WTC11 (cell line): Measurements from ENCODE around the gene GUCA2A. TPM values are rescaled to one million over a fixed set of nuclear protein-coding genes. Genes with fewer than 3 reads are reported as not detected.

Experiments used
- ATAC-seq: fragments of 200-7000 bp; cut with Tn5 transposase; 2 replicates; pipeline ENCODE4 v1.10.0; 2021; ENCODE audit warnings: mild to moderate bottlenecking, moderate library complexity
- CTCF ChIA-PET: fragments of 300-600 bp; sonication (Branson Sonifier 250); formaldehyde crosslinking; loops from one replicate; lab custom pipeline; 2021; ENCODE audit warnings: antibody characterized with exemption; lab: Charles Lee
- POLR2A ChIA-PET: fragments of 350-600 bp; sonication (Branson Sonifier 250); formaldehyde crosslinking; loops from one replicate; lab custom pipeline; 2021; ENCODE audit warnings: antibody characterized with exemption; lab: Charles Lee
- DNase-seq: peaks from one replicate; pipeline ENCODE4 v3.0.0; 2021; ENCODE audit warnings: low spot score
- H3K27ac Mint-ChIP-seq: 2 replicates; pipeline ENCODE4 v1.8.0; 2021; ENCODE audit warnings: mixed read lengths
- H3K27me3 Mint-ChIP-seq: 2 replicates; pipeline ENCODE4 v1.8.0; 2021; ENCODE audit warnings: low read depth, mild to moderate bottlenecking, moderate library complexity, mixed read lengths
- H3K36me3 Mint-ChIP-seq: 2 replicates; pipeline ENCODE4 v1.8.0; 2021; ENCODE audit warnings: mixed read lengths
- H3K4me1 Mint-ChIP-seq: 2 replicates; pipeline ENCODE4 v1.8.0; 2022; ENCODE audit warnings: mixed read lengths
- H3K4me3 Mint-ChIP-seq: 2 replicates; pipeline ENCODE4 v1.8.0; 2021; ENCODE audit warnings: mild to moderate bottlenecking, moderate library complexity, mixed read lengths
- H3K9me3 Mint-ChIP-seq: 2 replicates; pipeline ENCODE4 v1.8.0; 2021; ENCODE audit warnings: mixed read lengths
- CBFB ChIP-seq: sonication (generic); formaldehyde crosslinking; IDR thresholded peaks from 2 replicates; pipeline ENCODE4 v1.8.1; 2022; ENCODE audit warnings: mild to moderate bottlenecking, low read depth, missing genetic modification reagents
- EMX1 ChIP-seq: fragments of 250-450 bp; sonication (Bioruptor Pico); IDR thresholded peaks from 2 replicates; pipeline ENCODE4 v1.8.0; 2021; ENCODE audit warnings: mild to moderate bottlenecking
- GRHL2 ChIP-seq: fragments of 250-450 bp; sonication (Bioruptor Pico); IDR thresholded peaks from 2 replicates; pipeline ENCODE4 v1.8.0; 2022; ENCODE audit warnings: mild to moderate bottlenecking, moderate library complexity; ENCODE audit not compliant: insufficient replicate concordance, severe bottlenecking
- HMGA2 ChIP-seq: fragments of 250-450 bp; sonication (Bioruptor Pico); IDR thresholded peaks from 2 replicates; pipeline ENCODE4 v1.4.0; 2021; ENCODE audit warnings: mild to moderate bottlenecking, moderate library complexity
- JUN ChIP-seq: sonication (generic); formaldehyde crosslinking; IDR thresholded peaks from 2 replicates; pipeline ENCODE4 v1.8.0; 2023; ENCODE audit warnings: mild to moderate bottlenecking, missing genetic modification reagents
- NFE2L1 ChIP-seq: sonication (generic); formaldehyde crosslinking; IDR thresholded peaks from 2 replicates; pipeline ENCODE4 v1.8.1; 2023; ENCODE audit warnings: missing genetic modification reagents
- NFYB ChIP-seq: sonication (generic); formaldehyde crosslinking; conservative IDR thresholded peaks from 2 replicates; pipeline ENCODE4 v1.8.0; 2022; ENCODE audit warnings: low read depth, missing genetic modification reagents
- NR2C2 ChIP-seq: sonication (generic); formaldehyde crosslinking; IDR thresholded peaks from 2 replicates; pipeline ENCODE4 v1.8.0; 2022; ENCODE audit warnings: mild to moderate bottlenecking, missing genetic modification reagents
- OVOL2 ChIP-seq: fragments of 250-450 bp; sonication (Bioruptor Pico); IDR thresholded peaks from 2 replicates; pipeline ENCODE4 v1.9.0; 2021; ENCODE audit warnings: mild to moderate bottlenecking, borderline replicate concordance
- SMAD3 ChIP-seq: sonication (generic); formaldehyde crosslinking; IDR thresholded peaks from 2 replicates; pipeline ENCODE4 v1.8.0; 2022; ENCODE audit warnings: missing genetic modification reagents, mild to moderate bottlenecking, borderline replicate concordance
- TEAD1 ChIP-seq: sonication (generic); formaldehyde crosslinking; IDR thresholded peaks from 2 replicates; pipeline ENCODE4 v1.8.0; 2022; ENCODE audit warnings: mild to moderate bottlenecking, missing genetic modification reagents
- ZNF416 ChIP-seq: fragments of 250-450 bp; sonication (Bioruptor Pico); IDR thresholded peaks from 2 replicates; pipeline ENCODE4 v1.9.0; 2021; ENCODE audit warnings: mild to moderate bottlenecking, inconsistent platforms
- ZNF423 ChIP-seq: fragments of 250-450 bp; sonication (Bioruptor Pico); IDR thresholded peaks from 2 replicates; pipeline ENCODE4 v2.1.2; 2022; ENCODE audit warnings: mild to moderate bottlenecking, moderate library complexity
- ZNF671 ChIP-seq: fragments of 250-450 bp; sonication (Bioruptor Pico); IDR thresholded peaks from 2 replicates; pipeline ENCODE4 v1.8.0; 2021; ENCODE audit warnings: mild to moderate bottlenecking
- total RNA-seq: library from RNA; stranded (reverse); gene quantifications from 3 replicates; pipeline ENCODE4 v1.2.3, GENCODE V29; 2021
- TF ChIP-seq, protein P1 (sequence below): sonication (generic); formaldehyde crosslinking; IDR thresholded peaks from 2 replicates; pipeline ENCODE4 v1.8.0; 2022; ENCODE audit warnings: missing genetic modification reagents
- TF ChIP-seq, protein P2 (sequence below): sonication (generic); formaldehyde crosslinking; IDR thresholded peaks from 2 replicates; pipeline ENCODE4 v1.8.1; 2022; ENCODE audit warnings: mild to moderate bottlenecking, moderate library complexity, missing genetic modification reagents
- TF ChIP-seq, protein P3 (sequence below): fragments of 250-450 bp; sonication (Bioruptor Pico); IDR thresholded peaks from 2 replicates; pipeline ENCODE4 v1.9.0; 2021; ENCODE audit warnings: mild to moderate bottlenecking
- TF ChIP-seq, protein P4 (sequence below): sonication (generic); formaldehyde crosslinking; IDR thresholded peaks from 2 replicates; pipeline ENCODE4 v1.8.0; 2023; ENCODE audit warnings: missing genetic modification reagents, mild to moderate bottlenecking, borderline replicate concordance

GUCA2A gene
- total RNA-seq, 1 experiment from 2014 or later: not detected

DNA sequence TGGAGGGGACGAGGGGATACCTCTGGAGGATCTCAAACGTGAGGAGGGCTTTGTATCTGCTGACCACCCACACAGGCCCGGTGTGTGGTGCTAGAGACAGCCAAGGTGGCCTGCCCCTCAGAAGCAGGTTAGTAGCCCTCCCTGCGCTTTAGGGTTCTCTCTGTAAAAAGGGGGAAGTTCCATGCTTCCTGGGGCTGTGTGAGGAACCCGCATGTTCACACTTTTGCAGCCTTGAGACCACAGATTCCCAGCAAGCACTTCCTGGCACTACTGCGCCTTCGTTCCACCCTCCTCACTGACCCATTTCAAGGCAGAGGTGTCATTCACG is 19.2 kb downstream of the GUCA2A start (continued):
- TF ChIP-seq, protein P1, sequence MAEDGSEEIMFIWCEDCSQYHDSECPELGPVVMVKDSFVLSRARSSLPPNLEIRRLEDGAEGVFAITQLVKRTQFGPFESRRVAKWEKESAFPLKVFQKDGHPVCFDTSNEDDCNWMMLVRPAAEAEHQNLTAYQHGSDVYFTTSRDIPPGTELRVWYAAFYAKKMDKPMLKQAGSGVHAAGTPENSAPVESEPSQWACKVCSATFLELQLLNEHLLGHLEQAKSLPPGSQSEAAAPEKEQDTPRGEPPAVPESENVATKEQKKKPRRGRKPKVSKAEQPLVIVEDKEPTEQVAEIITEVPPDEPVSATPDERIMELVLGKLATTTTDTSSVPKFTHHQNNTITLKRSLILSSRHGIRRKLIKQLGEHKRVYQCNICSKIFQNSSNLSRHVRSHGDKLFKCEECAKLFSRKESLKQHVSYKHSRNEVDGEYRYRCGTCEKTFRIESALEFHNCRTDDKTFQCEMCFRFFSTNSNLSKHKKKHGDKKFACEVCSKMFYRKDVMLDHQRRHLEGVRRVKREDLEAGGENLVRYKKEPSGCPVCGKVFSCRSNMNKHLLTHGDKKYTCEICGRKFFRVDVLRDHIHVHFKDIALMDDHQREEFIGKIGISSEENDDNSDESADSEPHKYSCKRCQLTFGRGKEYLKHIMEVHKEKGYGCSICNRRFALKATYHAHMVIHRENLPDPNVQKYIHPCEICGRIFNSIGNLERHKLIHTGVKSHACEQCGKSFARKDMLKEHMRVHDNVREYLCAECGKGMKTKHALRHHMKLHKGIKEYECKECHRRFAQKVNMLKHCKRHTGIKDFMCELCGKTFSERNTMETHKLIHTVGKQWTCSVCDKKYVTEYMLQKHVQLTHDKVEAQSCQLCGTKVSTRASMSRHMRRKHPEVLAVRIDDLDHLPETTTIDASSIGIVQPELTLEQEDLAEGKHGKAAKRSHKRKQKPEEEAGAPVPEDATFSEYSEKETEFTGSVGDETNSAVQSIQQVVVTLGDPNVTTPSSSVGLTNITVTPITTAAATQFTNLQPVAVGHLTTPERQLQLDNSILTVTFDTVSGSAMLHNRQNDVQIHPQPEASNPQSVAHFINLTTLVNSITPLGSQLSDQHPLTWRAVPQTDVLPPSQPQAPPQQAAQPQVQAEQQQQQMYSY (CRISPR knock-in tag): no peak
- TF ChIP-seq, protein P2, sequence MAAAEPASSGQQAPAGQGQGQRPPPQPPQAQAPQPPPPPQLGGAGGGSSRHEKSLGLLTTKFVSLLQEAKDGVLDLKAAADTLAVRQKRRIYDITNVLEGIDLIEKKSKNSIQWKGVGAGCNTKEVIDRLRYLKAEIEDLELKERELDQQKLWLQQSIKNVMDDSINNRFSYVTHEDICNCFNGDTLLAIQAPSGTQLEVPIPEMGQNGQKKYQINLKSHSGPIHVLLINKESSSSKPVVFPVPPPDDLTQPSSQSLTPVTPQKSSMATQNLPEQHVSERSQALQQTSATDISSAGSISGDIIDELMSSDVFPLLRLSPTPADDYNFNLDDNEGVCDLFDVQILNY (CRISPR knock-in tag): no peak
- TF ChIP-seq GRHL2 (CRISPR knock-in tag) (no peak), JUN (CRISPR knock-in tag) (no peak), NR2C2 (no peak), EMX1 (CRISPR knock-in tag) (no peak)
- TF ChIP-seq, protein P3, sequence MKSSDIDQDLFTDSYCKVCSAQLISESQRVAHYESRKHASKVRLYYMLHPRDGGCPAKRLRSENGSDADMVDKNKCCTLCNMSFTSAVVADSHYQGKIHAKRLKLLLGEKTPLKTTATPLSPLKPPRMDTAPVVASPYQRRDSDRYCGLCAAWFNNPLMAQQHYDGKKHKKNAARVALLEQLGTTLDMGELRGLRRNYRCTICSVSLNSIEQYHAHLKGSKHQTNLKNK (CRISPR knock-in tag): no peak
- TF ChIP-seq, protein P4, sequence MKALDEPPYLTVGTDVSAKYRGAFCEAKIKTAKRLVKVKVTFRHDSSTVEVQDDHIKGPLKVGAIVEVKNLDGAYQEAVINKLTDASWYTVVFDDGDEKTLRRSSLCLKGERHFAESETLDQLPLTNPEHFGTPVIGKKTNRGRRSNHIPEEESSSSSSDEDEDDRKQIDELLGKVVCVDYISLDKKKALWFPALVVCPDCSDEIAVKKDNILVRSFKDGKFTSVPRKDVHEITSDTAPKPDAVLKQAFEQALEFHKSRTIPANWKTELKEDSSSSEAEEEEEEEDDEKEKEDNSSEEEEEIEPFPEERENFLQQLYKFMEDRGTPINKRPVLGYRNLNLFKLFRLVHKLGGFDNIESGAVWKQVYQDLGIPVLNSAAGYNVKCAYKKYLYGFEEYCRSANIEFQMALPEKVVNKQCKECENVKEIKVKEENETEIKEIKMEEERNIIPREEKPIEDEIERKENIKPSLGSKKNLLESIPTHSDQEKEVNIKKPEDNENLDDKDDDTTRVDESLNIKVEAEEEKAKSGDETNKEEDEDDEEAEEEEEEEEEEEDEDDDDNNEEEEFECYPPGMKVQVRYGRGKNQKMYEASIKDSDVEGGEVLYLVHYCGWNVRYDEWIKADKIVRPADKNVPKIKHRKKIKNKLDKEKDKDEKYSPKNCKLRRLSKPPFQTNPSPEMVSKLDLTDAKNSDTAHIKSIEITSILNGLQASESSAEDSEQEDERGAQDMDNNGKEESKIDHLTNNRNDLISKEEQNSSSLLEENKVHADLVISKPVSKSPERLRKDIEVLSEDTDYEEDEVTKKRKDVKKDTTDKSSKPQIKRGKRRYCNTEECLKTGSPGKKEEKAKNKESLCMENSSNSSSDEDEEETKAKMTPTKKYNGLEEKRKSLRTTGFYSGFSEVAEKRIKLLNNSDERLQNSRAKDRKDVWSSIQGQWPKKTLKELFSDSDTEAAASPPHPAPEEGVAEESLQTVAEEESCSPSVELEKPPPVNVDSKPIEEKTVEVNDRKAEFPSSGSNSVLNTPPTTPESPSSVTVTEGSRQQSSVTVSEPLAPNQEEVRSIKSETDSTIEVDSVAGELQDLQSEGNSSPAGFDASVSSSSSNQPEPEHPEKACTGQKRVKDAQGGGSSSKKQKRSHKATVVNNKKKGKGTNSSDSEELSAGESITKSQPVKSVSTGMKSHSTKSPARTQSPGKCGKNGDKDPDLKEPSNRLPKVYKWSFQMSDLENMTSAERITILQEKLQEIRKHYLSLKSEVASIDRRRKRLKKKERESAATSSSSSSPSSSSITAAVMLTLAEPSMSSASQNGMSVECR (CRISPR knock-in tag): no peak

DNA sequence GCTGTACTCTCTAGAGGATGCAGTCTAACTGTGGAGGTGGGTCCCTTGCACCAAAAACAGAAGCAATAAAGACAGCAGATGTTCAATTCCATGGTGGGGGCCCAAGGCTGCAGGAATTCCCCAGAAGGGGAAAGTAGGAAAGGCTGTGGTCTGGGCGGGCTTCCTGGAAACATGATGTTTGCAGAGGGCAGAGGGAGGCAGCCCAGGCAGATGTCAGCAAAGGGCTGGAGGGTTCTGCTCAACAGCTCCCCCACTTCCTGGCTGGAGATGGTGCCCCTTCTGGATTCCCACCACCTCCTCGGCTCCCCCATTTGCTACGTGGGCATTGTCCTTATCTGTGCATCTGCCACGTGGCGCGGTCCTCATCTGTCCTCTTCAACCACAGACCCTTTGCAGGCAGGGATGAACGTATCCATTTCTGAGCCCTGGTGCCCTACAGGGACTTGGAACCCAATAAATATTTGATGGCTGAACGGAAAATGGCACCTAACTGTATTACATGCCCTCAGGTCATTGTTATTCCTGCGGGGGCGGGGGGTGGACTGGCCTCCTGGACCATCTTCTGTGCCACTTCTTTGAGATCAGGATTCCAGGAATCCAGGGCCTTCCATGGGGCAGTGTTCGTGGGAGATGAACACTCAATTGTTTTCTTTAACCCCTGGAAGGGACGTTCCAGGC is 19.7 kb downstream of the GUCA2A start:
- Mint-ChIP-seq H3K27me3 (no peaks in the 10 kb centered on the region), H3K36me3 (no peaks in the 10 kb centered on the region), H3K27ac (no peak overlapping the region)
- no peak for DNase-seq
- POLR2A ChIA-PET: no interaction called here
- TF ChIP-seq SMAD3 (no peak), NFYB (CRISPR knock-in tag) (no peak), TEAD1 (CRISPR knock-in tag) (no peak), CBFB (CRISPR knock-in tag) (no peak), HMGA2 (CRISPR knock-in tag) (no peak), ZNF423 (CRISPR knock-in tag) (no peak), NFE2L1 (no peak), ZNF671 (no peak), ZNF416 (CRISPR knock-in tag) (no peak), OVOL2 (CRISPR knock-in tag) (no peak)
- TF ChIP-seq, all 79 proteins: peak for 0
- Mint-ChIP-seq H3K4me1 (no peaks in the 10 kb centered on the region), H3K4me3 (no peak overlapping the region), H3K9me3 (no peaks in the 10 kb centered on the region)
- peak; percentile 14; the same call in 1 of the 2 replicates for ATAC-seq
- CTCF ChIA-PET: interaction anchor here (0.6 to 1.4 kb wide), 3 partner anchors 566 to 886 kb away, joined by 3 to 4 read pairs (median 3); no protein-coding TSS in a partner anchor
